Measurements from ENCODE around the gene CES3.
"Not testable (repeated sequence)": the region's sequence is repeated elsewhere in the genome, so short reads cannot be mapped to it uniquely, and the experiment has no call there.

CES3 gene

DNA sequence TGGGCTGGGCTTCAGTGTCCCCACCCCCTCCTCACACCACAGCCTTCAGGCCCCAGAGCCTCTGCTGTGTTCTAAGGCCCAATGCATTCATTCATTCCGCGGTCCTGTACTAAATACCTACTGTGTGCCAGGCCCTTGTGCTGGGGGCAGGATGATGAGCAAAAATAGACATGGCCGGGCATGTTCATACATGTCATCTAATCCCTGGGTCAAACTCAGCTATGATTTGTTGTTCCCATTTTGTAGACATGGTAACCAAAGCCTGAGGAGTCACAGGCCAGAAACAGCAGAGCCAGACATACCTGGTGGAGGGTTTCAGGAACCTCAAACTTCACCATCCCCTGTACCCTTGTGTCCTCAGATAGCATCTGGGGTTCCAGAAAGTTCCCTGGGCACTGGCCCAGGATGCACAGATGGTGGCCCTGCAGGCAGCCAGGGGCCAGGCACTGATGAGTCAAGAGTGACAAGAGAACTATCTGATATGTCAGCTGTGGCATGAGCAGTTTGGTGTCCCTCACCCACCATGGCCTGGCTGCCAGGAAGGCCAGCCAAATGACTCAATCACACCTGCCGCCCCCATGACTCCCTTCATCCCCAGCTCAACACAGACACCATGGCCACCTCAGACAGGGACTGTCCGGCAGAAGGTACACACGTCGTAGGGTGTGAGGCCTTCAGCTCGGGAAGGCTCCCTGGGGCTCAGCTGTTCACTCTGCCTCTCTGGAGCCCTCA is 33.0 kb upstream of the CES3 start:
- Histone ChIP-seq H3K36me3 (ENCODE audit: control insufficient read depth, insufficient read depth, low read length) (peaks cover 8% of the 10 kb centered on the region; the same call in 1 of the 2 replicates), H3K9ac (ENCODE audit: low read length) (no peak overlapping the region), H3K27me3 (ENCODE audit: control insufficient read depth, insufficient read depth, low read length) (peaks cover 50% of the 10 kb centered on the region), H3K4me3 (ENCODE audit: low read depth, low read length) (no peak overlapping the region), H3K27ac (ENCODE audit: low read depth, low read length) (0 out of 2 replicates have a peak overlapping the region, but pooled peaks have one; percentile 29), H3K9me3 (ENCODE audit: control insufficient read depth, insufficient read depth, low read depth, low read length) (no peaks in the 10 kb centered on the region), H3K4me1 (ENCODE audit: control insufficient read depth, insufficient read depth, low read length) (peaks cover 11% of the 10 kb centered on the region)

DNA sequence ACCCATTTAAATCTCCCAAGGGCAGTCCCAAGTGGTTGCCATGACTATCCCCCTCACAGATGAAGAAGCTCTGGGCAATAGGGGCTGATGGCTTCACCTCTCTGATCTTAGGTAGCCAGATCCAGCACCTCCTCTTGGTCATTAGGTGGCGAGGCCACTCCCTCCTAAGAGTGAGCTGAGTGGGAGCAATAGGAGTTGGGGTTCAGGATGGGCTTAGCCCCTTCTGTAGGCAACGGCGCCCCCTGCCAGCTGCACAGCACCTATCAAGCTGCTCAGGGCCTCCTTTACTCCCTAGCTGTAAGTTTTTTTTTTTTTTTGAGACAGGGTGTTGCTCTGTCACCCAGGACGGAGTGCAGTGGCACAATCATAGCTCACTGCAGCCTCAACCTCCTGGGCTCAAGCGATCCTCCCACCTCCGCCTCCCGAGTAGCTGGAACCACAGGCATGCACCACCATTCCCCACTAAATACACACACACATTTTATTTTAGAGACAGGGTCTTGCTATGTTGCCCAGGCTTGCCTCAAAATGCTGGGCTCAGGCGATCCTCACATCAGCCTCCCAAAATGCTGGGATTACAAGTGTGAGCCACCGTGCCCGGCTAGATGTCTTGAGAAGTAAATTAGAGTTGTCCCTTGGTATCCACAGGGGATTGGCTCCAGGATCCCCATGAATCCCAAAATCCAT is 32.2 kb upstream of the CES3 start:
- Histone ChIP-seq H3K27me3 (ENCODE audit: control insufficient read depth, insufficient read depth, low read length) (peaks cover 42% of the 10 kb centered on the region), H3K4me1 (ENCODE audit: control insufficient read depth, insufficient read depth, low read length) (peaks cover 16% of the 10 kb centered on the region), H3K36me3 (ENCODE audit: control insufficient read depth, insufficient read depth, low read length) (peaks cover 8% of the 10 kb centered on the region; the same call in 1 of the 2 replicates), H3K9me3 (ENCODE audit: control insufficient read depth, insufficient read depth, low read depth, low read length) (no peaks in the 10 kb centered on the region), H3K4me3 (ENCODE audit: low read depth, low read length) (no peak overlapping the region), H3K9ac (ENCODE audit: low read length) (no peak overlapping the region), H3K27ac (ENCODE audit: low read depth, low read length) (no peak overlapping the region)

DNA sequence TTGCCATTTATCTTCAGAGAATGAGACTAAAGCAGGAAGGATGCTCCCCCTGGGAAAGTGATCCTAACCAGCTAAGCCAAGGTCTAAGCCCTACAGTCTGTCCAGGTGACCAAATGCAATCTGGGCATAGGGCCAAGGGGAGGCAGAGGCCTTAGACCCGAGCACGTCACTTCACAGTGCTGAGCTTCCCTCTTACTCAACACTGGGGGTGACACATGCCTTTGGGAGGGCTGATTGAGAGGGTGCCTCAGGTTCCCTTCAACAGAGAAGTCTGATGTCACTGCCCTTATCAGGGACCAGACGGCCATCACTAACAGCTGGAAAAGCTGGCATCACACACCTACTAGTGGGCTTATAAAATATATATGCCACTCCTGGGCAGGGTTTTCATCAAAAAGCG is 30.9 kb upstream of the CES3 start:
- Histone ChIP-seq H3K9ac (ENCODE audit: low read length) (no peak overlapping the region), H3K4me1 (ENCODE audit: control insufficient read depth, insufficient read depth, low read length) (peaks cover 17% of the 10 kb centered on the region), H3K9me3 (ENCODE audit: control insufficient read depth, insufficient read depth, low read depth, low read length) (no peaks in the 10 kb centered on the region), H3K4me3 (ENCODE audit: low read depth, low read length) (no peak overlapping the region), H3K27ac (ENCODE audit: low read depth, low read length) (no peak overlapping the region), H3K36me3 (ENCODE audit: control insufficient read depth, insufficient read depth, low read length) (peaks cover 8% of the 10 kb centered on the region; the same call in 1 of the 2 replicates), H3K27me3 (ENCODE audit: control insufficient read depth, insufficient read depth, low read length) (peaks cover 32% of the 10 kb centered on the region)

DNA sequence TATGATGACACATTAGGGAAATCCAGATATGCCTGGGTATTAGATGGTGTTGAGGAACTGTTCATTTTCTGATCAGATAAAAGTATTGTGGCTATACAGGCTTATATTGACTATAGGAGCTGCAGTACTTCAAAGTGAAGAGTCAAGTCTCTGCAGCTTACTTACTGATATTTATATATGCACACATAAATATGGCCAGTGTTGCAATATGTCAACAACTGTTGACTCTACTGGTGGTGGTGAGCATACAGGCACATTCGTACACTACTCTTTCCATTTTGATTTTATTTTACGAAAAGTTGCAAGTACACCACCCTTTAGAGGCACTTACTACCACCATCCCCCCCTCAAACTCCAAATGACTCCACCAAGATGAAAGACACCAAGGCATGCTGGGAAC is 29.4 kb upstream of the CES3 start:
- Histone ChIP-seq H3K9ac (ENCODE audit: low read length) (no peak overlapping the region), H3K27me3 (ENCODE audit: control insufficient read depth, insufficient read depth, low read length) (peaks cover 24% of the 10 kb centered on the region), H3K9me3 (ENCODE audit: control insufficient read depth, insufficient read depth, low read depth, low read length) (no peaks in the 10 kb centered on the region), H3K4me3 (ENCODE audit: low read depth, low read length) (no peak overlapping the region), H3K4me1 (ENCODE audit: control insufficient read depth, insufficient read depth, low read length) (peaks cover 22% of the 10 kb centered on the region), H3K36me3 (ENCODE audit: control insufficient read depth, insufficient read depth, low read length) (peaks cover 8% of the 10 kb centered on the region; the same call in 1 of the 2 replicates), H3K27ac (ENCODE audit: low read depth, low read length) (no peak overlapping the region)

DNA sequence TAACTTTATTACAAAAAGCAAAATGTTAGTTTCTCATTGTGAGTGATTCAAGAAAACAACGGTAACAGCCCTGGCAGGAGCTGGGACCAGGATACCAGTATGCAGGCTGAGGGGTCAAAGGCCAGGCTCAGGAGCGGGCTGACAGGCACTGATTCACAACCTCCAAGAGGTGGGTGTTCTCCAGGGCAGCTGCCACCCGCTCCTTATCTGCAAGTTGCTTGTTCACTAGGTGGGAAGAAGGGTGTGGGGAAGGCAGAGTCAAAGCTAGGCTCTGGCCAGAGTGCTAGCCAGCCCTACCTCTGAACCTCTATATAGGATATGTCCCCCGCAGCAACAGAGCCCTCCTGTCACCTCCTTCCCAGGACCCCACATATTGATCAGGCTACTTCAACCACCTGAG is 29.0 kb upstream of the CES3 start:
- peaks cover 18% of the 10 kb centered on the region for H3K4me1 ChIP-seq (ENCODE audit: control insufficient read depth, insufficient read depth, low read length)
- H3K9ac ChIP-seq (ENCODE audit: low read length): no peak overlapping the region

DNA sequence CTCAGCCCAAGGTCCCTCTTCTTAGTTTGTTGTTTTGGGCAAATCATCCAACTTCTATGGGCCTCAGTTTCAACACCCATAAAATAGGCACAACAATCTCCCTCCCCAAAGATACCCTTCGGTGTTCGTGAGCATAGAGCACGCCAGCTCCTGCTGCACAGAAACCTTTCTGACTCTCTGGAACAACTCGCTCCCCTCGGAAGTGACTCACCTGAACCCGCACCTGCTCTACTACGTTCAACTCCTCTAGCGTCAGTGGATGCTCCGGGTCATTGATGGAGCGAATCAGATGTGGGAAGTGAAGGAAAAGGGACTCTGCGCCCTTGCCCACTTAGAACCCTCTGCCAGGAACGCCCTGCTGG is 27.3 kb upstream of the CES3 start:
- Histone ChIP-seq H3K9ac (ENCODE audit: low read length) (peak overlapping the region; percentile 94), H3K36me3 (ENCODE audit: control insufficient read depth, insufficient read depth, low read length) (peaks cover 13% of the 10 kb centered on the region; the same call in 1 of the 2 replicates), H3K27me3 (ENCODE audit: control insufficient read depth, insufficient read depth, low read length) (peaks cover 10% of the 10 kb centered on the region), H3K9me3 (ENCODE audit: control insufficient read depth, insufficient read depth, low read depth, low read length) (no peaks in the 10 kb centered on the region), H3K4me1 (ENCODE audit: control insufficient read depth, insufficient read depth, low read length) (peaks cover 12% of the 10 kb centered on the region; the same call in 1 of the 2 replicates), H3K4me3 (ENCODE audit: low read depth, low read length) (peak overlapping the region; percentile 96), H3K27ac (ENCODE audit: low read depth, low read length) (no peak overlapping the region)

More for the DNA sequence above, 29.0 kb upstream of the CES3 start:
- H3K9me3 ChIP-seq (ENCODE audit: control insufficient read depth, insufficient read depth, low read depth, low read length): no peaks in the 10 kb centered on the region
- H3K27ac ChIP-seq (ENCODE audit: low read depth, low read length): no peak overlapping the region
- H3K27me3 ChIP-seq (ENCODE audit: control insufficient read depth, insufficient read depth, low read length): peaks cover 20% of the 10 kb centered on the region
- H3K4me3 ChIP-seq (ENCODE audit: low read depth, low read length): no peak overlapping the region
- H3K36me3 ChIP-seq (ENCODE audit: control insufficient read depth, insufficient read depth, low read length): peaks cover 8% of the 10 kb centered on the region; the same call in 1 of the 2 replicates

DNA sequence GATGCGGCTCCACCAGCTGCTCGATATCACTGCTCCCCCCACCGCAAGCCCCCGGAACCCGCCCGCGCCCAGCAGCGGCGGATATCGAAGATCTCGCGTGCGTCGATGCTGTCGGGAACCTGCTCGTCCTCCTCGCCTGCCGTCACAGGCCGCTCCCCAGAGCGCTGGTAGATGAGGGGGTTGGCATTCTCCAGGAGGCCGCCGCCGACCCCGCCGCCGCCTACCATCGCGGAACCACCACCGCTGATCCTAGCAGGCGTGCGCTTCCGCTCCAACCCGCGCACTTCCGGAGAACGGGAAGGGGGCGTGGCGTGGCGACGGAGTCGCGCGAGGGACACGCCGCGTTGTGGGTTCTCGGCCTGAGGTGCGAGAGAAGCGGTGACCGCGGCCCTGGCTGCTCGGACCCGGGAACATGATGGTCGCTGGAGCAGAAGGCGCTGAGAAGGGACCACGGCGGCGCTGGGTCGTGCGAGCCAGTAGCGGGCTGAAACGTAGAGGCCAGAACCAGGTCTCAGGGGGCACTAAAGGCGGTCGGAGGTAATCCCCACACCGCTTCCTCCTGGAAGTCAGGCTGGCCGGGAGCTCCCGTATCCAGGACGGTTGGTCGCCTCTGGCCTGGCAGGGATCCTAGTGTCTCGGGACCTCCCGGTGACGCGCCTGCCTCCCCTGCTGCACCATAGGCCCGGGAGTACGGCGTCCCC is 26.8 kb upstream of the CES3 start, which contains the start of gene CIAO2B:
Gene CIAO2B, minus strand, starts transcription at position 265 of the 701 bp plus-strand sequence. Its CDS starts 38 bp downstream, at position 227.
- no peak within 1 kb of the TSS for H3K27ac ChIP-seq (ENCODE audit: low read depth, low read length)
- H3K4me1 ChIP-seq (ENCODE audit: control insufficient read depth, insufficient read depth, low read length): peaks cover 12% of the 10 kb centered on the region; the same call in 1 of the 2 replicates
- H3K9ac ChIP-seq (ENCODE audit: low read length): peak within 1 kb of the TSS; percentile 94
- H3K27me3 ChIP-seq (ENCODE audit: control insufficient read depth, insufficient read depth, low read length): peaks cover 10% of the 10 kb centered on the region
- H3K36me3 ChIP-seq (ENCODE audit: control insufficient read depth, insufficient read depth, low read length): peaks cover 18% of the 10 kb centered on the region
- peak within 1 kb of the TSS; percentile 96 for H3K4me3 ChIP-seq (ENCODE audit: low read depth, low read length)
- H3K9me3 ChIP-seq (ENCODE audit: control insufficient read depth, insufficient read depth, low read depth, low read length): no peaks in the 10 kb centered on the region

DNA sequence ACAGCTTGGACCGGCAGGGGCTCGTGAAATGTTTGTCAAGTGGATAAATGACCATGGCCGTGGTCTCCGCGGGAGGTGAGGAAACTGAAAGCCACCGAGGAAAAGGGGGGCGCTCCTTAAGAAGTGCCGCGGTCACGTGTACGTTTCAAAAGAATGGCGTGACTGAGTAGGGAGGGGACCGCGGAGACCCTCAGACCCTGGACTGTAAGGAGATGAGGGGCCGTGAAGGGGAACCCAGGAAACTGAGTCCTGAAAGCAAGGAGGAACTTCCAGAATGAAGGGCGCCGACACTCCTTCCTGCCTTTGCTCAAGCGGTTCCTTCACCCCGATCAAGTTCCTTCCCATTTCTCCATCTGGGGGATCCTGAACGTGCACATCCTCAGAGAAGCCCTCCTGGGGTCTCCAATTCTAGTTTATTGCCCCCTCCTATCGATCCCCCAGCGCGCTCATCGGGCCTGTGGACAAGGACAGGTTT is 26.2 kb upstream of the CES3 start:
- Histone ChIP-seq H3K4me1 (ENCODE audit: control insufficient read depth, insufficient read depth, low read length) (peaks cover 12% of the 10 kb centered on the region; the same call in 1 of the 2 replicates), H3K9ac (ENCODE audit: low read length) (peak overlapping the region; percentile 94), H3K36me3 (ENCODE audit: control insufficient read depth, insufficient read depth, low read length) (peaks cover 23% of the 10 kb centered on the region), H3K4me3 (ENCODE audit: low read depth, low read length) (peak overlapping the region; percentile 96)
- H3K27me3 ChIP-seq (ENCODE audit: control insufficient read depth, insufficient read depth, low read length); H3K9me3 ChIP-seq (ENCODE audit: control insufficient read depth, insufficient read depth, low read depth, low read length); H3K27ac ChIP-seq (ENCODE audit: low read depth, low read length): not testable (repeated sequence)

DNA sequence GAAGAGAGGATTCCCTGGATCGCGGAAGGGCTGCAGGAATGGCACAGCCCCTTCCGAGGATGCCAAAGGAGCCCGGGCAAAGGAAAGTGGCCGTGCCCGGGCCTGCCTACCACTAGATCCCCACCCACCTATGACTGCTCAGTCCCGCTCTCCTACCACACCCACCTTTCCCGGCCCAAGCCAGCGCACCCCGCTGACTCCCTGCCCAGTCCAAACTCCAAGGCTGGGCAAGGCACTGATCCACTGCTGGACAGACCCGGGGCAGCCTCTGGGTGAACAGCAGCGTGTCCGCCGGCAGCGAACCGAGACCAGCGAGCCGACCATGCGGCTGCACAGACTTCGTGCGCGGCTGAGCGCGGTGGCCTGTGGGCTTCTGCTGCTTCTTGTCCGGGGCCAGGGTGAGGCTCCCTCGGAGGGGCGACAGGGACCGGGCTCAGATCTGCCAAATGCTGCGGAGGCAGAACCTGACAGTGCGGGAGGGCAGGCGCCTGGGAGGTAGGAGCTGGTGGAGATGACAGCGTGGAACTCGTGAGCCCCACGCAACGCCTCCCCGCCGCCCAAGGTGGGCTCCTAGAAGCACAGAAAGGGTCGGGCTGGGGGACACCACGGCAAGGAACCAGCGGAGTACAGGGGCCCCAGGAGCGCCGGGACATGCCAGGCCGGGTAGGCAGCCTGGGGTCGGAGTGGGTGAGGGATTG is 25.6 kb upstream of the CES3 start, which contains the start of gene CES2:
Gene CES2, plus strand, starts transcription at position 203 of the 698 bp plus-strand sequence. Its CDS starts 120 bp downstream, at position 323.
- Histone ChIP-seq H3K9ac (ENCODE audit: low read length) (peak within 1 kb of the TSS; percentile 94), H3K36me3 (ENCODE audit: control insufficient read depth, insufficient read depth, low read length) (peaks cover 29% of the 10 kb centered on the region), H3K4me3 (ENCODE audit: low read depth, low read length) (peak within 1 kb of the TSS; percentile 96), H3K27ac (ENCODE audit: low read depth, low read length) (no peak within 1 kb of the TSS), H3K27me3 (ENCODE audit: control insufficient read depth, insufficient read depth, low read length) (peaks cover 10% of the 10 kb centered on the region), H3K4me1 (ENCODE audit: control insufficient read depth, insufficient read depth, low read length) (peaks cover 12% of the 10 kb centered on the region; the same call in 1 of the 2 replicates), H3K9me3 (ENCODE audit: control insufficient read depth, insufficient read depth, low read depth, low read length) (no peaks in the 10 kb centered on the region)

DNA sequence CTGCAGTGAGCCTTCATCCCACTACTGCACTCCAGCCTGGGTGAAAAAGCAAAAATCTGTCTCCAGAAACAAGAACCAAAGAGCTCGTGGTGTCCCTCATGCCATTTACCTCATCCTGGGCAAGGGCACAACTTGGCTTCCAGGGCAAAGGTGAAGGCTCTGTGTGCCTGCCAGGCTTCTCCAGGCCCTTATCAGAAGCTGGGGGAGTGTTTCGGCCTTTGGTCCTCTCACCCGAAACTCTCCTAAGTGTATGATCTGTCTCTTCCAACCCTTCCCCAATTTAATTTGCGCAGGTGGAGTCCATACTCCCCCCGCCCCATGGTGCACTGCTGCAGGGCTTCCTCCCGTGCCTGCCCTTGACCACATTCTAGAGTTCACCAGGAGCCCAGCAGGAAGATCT is 24.6 kb upstream of the CES3 start:
- no peak overlapping the region for H3K9ac ChIP-seq (ENCODE audit: low read length)
- peaks cover 12% of the 10 kb centered on the region; the same call in 1 of the 2 replicates for H3K4me1 ChIP-seq (ENCODE audit: control insufficient read depth, insufficient read depth, low read length)
- no peaks in the 10 kb centered on the region for H3K9me3 ChIP-seq (ENCODE audit: control insufficient read depth, insufficient read depth, low read depth, low read length)
- H3K4me3 ChIP-seq (ENCODE audit: low read depth, low read length): no peak overlapping the region
- peaks cover 39% of the 10 kb centered on the region for H3K36me3 ChIP-seq (ENCODE audit: control insufficient read depth, insufficient read depth, low read length)
- H3K27ac ChIP-seq (ENCODE audit: low read depth, low read length): no peak overlapping the region
- peaks cover 10% of the 10 kb centered on the region for H3K27me3 ChIP-seq (ENCODE audit: control insufficient read depth, insufficient read depth, low read length)

Measured in HUES6 (cell line).